ENCODE results near the gene TPRA1.

The TPRA1 gene

DNA sequence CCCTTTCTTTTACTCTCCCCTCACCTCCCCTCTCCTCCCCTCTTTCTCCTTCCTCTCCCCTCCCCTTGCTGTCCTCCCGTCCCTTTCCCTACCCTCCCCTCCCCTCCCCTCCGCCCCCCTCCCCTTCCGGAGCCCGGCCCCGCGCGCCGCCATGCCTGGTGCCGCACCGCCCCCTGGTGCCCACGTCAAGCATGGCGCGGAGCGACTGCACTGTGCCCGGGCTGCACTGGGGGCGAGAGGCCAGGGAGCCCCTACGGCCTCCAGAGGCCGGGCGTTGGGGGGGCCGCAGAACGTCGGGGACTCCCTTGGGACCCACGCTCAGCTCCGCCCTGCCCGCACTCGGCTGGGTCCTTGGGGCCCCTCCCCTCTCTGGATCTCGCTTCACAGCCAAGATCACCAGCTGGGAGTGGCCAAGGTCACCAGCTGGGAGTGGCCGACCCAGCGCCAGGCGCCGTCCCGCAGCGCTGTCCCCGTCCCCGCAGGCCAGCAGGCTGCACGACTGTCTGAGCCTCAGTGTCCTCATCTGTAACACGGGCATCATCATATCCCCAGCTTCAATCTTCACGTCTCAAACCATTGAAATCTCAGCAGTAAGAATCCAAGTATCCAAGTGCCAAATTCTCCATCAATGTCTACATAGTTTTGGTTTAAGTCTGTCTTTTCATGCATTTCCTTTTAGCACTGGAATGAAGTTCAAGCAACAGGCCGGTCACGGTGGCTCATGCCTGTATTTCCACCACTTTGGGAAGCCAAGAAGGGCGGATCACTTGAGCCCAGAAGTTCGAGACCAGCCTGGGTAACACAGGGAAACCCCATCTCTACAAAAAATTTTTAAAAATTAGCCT lies 42.5 kb downstream of the TPRA1 start:
- TF ChIP-seq, protein P1, sequence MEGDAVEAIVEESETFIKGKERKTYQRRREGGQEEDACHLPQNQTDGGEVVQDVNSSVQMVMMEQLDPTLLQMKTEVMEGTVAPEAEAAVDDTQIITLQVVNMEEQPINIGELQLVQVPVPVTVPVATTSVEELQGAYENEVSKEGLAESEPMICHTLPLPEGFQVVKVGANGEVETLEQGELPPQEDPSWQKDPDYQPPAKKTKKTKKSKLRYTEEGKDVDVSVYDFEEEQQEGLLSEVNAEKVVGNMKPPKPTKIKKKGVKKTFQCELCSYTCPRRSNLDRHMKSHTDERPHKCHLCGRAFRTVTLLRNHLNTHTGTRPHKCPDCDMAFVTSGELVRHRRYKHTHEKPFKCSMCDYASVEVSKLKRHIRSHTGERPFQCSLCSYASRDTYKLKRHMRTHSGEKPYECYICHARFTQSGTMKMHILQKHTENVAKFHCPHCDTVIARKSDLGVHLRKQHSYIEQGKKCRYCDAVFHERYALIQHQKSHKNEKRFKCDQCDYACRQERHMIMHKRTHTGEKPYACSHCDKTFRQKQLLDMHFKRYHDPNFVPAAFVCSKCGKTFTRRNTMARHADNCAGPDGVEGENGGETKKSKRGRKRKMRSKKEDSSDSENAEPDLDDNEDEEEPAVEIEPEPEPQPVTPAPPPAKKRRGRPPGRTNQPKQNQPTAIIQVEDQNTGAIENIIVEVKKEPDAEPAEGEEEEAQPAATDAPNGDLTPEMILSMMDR (conservative IDR thresholded peaks at IDR 0.05; ENCODE audit: low read depth, low read length) = peak; percentile 60
- peak overlapping the region; percentile 60 for H3K4me3 ChIP-seq (ENCODE audit: low read length)
- no peak for DNase-seq (ENCODE audit: low read depth)

DNA sequence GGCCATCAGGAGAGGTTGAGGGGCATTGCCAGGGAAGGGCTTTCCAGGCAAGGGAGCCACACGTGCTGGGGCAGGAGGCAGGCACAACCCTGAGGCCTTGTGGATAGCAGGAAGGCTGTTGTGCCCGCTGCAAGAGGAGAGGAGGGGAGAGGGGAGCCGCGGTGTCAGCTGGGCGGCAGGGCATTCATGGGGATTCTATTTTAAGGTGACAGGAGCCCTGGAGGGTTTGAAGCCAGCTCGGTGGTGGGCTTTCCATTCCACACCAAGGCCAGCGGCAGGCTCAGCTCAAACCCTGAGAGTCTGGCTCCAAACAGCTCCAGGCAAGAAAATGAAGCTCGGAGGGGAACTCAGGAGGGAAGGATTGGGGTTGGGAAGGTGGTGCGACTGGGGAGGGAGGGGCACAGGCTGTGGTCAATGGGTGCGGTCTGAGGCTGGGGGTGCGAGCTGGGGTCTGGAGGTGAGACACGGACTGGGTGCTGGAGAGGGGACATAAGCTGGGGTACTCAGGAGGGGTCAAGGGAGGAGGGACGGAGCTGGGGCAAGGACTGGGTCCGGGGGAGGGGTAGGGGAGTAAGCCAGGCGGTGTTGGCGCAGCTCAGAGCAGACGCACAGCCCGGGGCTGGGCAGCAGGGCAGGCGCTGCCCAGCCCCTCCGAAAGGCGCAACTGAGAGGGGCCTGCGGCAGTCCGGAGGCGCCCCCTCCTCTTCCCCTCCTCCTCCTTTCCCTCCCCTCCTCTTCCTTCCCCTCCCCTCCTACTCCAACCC lies 43.4 kb downstream of the TPRA1 start:
- DNase-seq (ENCODE audit: low read depth) = no peak
- peak overlapping the region; percentile 60 for H3K4me3 ChIP-seq (ENCODE audit: low read length)
- TF ChIP-seq, protein P1 (conservative IDR thresholded peaks at IDR 0.05; ENCODE audit: low read depth, low read length) = no peak

DNA sequence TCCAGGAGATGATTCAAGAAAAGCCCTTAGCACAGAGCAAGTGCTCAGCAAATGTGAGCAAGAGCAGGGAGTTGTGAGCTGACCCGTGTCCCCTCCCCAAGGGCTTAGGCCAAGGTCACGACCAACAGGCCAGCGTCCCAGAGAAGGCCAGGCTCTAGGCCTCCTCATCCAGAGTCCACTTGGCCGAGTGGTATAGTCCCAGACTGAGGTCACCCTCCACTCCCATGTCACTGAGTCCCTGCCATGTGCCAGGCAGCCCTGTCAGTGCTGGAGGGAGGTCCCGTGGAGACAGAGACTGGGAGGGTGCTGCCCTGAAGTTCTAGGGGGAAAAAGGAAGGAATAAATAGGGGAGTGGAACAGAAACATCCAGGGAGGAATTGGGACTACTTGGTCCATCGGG lies 44.0 kb downstream of the TPRA1 start:
- TF ChIP-seq, protein P1 (conservative IDR thresholded peaks at IDR 0.05; ENCODE audit: low read depth, low read length) = no peak
- DNase-seq (ENCODE audit: low read depth) = no peak
- H3K4me3 ChIP-seq (ENCODE audit: low read length) = no peak overlapping the region

DNA sequence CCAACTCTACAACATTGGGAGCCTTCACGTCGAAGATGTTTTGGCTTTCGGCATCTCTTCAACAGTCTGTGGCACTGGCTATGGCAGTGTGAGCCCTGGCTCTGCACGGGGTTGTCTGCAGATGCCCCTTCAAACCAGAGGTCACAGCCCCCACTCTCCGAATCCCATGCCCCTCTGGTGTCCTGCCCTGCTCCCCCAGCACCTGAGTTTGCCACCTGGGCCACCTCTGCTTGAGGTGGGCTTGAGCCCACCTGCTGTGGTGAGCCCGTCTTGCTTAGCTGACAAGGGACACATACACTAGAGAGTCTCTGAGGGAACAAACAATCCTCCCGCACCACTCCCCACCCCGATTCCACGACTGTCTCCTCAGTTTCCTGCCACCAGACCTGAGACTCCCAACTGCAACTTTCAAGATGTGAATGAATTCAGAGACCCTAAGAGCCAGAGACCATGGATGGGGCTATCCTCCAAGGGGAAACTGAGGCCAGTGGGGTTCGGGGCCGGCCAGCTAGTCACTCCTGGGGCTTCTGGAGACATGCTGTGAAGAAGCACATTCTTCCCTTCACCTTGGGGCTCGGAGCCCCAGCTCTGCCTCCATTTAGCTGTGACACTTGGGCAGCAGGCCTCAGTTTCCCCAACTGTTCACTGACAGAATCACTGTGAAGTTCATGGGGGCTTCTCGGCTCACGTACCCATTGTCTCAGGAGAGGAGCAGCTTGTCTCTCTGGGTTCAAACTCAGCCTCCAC lies 44.6 kb downstream of the TPRA1 start:
- no peak overlapping the region for H3K4me3 ChIP-seq (ENCODE audit: low read length)
- DNase-seq (ENCODE audit: low read depth) = no peak
- TF ChIP-seq, protein P1 (conservative IDR thresholded peaks at IDR 0.05; ENCODE audit: low read depth, low read length) = no peak

DNA sequence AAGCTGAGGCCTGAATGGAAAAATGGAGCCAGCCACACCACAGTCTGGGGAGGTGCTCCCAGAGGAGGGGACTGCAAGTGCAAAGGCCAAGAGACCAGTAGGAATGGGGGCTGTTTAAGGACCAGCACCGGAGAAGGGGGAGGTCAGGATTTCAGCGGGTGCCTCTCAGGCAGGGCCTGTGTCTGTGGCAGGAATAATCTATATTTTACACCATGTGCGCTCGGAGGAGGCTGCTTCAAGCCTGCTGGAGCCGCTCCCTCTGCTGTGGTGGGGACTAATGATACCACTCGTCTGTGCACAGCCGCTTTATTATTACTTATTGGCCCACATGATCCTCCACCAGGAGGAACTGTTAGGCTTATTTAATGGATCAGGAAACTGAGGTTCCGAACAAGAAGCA lies 45.3 kb downstream of the TPRA1 start:
- TF ChIP-seq, protein P1 (conservative IDR thresholded peaks at IDR 0.05; ENCODE audit: low read depth, low read length) = no peak
- no peak for DNase-seq (ENCODE audit: low read depth)
- no peak overlapping the region for H3K4me3 ChIP-seq (ENCODE audit: low read length)

DNA sequence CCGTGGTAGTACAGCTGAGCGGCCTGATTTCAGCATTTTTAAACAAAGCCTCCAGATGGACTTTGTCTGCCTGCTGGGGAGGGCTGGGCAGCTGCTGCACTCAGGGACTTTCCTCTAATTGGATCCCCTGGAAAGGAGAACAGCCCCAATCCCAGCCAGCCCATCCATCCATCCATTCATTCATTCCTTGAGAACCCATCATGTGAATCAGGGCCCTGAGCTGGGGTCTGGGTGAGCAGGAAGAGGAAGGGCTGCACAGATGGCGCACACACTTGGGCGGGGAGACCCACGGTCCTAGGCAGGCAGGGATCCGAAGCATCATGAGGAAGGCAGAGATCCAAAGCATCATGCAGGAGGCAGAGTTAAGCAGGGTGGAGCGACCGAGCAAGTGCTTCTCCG lies 45.7 kb downstream of the TPRA1 start:
- H3K4me3 ChIP-seq (ENCODE audit: low read length) = no peak overlapping the region
- TF ChIP-seq, protein P1 (conservative IDR thresholded peaks at IDR 0.05; ENCODE audit: low read depth, low read length) = no peak
- no peak for DNase-seq (ENCODE audit: low read depth)

All from retinal pigment epithelial cell (primary cell).